M059J (cell line): ENCODE data around the gene TSPEAR. TPM values are rescaled to one million over a fixed set of nuclear protein-coding genes. Genes with fewer than 3 reads are reported as not detected.

Experiments used
- DNase-seq: peaks from one replicate; pipeline ENCODE4 v3.0.0-alpha.2; 2012; ENCODE audit warnings: low read depth
- total RNA-seq: library from RNA; depleted of rRNA; stranded (reverse); fragments of >200 nt; shearing (Covaris generic); gene quantifications from 2 replicates; pipeline ENCODE4 v1.2.3, GENCODE V29; 2014; rRNA removed

Gene TSPEAR
- total RNA-seq: not detected in 2 replicates

DNA sequence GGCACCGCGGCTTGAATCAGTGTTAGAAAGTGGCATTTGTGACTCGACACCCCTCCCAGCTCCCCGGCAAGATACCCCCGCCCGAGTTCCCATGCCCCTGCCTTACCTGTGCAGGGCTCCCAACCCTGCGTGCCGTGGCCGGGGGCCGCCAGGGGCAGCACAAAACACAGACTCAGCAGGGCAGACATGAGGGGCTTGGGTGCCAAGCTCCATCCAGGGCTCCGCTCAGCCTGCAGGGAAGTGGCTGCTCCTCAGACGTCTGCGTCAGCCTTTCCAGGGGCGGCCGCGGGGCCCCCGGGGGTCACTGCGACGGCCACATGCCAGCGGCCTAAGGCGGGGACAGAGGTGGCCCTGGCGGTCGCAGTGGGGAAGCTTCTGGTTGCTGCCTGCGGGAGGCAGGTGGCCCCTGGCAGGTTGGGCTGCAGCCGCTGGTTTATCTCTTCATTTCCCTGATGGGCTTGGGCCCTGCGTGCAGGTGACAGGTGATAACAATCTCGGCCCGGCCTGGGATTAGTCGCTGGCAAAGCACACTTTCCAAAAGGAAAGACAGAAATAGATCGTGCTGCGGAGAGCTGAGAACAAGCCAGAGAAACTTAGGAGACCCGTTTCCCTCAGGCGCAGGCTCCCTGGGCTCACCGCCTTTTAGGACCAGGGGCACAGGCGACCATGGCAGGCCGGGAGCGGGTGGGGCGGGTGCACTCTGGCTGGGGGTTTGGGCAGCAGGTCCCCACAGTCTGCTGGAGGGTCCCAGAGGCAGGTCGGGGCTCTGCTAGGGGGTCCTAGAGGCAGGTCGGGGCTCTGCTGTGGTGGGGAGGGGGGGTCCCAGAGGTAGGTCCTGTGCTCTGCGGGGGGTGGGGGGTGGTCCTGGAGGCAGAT is at the start of gene TSPEAR:
Gene TSPEAR, minus strand, starts transcription at position 246 of the 876 bp plus-strand sequence. Its CDS starts 58 bp downstream, at position 188.
- no peak for DNase-seq

DNA sequence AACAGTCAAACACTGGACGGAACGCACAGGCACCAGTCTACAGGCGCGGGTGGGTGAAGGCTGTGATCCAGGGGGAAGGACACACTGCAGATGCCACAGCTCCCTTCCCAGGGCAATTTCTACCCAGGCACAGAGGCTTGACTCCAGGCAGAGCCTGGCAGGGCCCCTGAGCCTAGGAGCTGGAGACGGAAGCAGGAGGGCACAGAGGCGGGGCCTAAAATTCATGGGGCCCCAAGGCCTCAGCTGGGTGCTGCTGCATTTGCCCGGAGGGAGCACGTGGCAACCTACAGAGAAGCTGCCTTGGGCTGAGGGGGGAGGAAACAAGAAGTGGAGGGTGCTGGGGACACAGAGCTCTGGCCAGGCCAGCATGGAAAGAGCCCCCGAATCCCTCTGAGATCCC is 49.0 kb upstream of the TSPEAR start:
- DNase-seq: no peak

DNA sequence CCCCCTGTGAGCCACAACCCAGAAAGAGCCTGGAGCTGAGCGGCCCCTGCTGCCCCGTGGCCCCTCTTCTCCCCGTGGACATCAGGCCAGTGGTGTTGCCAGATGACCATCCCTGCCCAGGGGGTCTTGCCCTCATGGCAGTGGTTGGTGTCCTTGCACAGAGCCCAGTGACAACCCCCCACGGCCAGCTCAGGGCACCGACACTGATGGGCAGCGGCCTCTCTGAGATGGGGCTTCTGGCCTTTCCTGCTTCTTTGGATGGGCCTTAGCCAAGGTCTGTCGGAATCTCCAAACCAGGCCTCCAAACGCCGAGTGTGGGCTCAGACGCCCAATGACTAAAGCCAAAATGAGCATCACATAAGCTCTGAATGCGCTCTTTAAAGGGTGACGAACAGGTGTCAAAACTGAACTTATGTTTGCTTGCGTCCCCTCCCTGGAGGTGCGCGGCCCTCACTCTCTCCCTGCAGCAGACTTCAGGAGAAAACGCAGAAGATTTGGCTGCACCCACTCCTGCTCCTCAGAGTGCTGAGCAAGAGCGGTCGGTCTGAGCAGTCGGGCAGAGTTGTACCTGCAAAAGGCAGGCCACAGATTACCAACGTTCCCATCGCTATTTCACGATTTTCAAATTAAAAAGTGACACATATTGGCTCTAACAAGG is 48.4 kb upstream of the TSPEAR start:
- no peak for DNase-seq

DNA sequence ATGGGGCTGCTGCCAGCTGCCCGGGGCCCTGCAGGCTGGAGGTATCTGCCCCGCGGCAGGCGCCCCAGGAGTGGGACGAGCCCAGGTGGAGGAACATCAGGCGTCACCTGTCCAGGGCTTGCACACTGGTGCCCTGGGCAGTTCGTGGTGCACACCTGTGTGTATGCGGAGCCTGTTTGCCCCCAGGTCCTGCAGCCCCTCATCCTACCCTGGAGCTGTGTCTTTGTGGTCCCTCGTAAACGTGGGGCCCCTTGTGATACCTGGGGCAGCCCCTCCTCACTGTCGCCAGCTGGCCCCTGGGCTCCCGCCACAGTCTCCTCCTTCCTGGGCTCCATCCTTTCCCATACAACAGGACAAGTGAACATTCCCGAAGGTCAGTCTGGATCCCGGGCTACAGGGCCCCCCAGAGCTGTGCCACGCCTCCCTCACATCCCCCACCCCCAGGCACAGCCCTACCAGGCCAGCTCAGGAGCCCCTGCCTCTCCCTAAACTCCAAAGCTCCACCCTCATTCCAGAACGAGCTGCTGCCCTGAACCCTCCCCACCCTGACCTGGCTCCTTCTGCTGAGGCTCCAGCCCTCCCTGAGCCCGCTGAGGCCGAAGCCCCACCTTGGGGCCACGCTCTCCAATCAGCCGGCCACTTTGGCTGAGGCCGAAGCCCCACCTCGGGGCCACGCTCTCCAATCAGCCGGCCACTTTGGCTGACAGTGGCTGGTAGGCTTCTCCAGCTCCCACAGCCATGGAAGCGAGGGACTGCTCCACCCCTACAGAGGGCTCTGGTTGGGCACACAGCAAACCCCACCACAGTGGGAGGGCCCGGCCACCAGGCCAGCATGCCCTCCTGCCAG is 47.6 kb upstream of the TSPEAR start:
- DNase-seq: no peak

DNA sequence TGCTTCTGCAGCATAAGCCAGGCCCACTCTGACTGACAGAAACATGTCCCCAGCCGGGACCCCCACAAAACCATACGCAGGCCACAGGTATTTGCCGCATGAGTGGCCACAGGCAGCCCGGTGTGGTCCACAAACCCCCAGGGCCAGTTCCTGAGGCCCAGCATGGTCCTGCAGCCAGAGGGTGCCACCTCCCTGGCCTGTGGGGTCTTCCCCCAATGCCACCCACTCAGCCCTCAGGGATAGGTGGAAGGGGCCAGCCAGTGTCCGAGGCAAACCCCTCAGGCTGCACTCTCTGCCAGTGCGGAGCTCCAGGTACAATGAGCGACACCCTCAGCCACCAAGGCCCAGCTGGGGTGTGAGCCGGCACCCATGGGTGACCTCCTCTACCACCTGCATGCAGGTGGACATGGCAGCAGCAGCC is 46.8 kb upstream of the TSPEAR start:
- no peak for DNase-seq

DNA sequence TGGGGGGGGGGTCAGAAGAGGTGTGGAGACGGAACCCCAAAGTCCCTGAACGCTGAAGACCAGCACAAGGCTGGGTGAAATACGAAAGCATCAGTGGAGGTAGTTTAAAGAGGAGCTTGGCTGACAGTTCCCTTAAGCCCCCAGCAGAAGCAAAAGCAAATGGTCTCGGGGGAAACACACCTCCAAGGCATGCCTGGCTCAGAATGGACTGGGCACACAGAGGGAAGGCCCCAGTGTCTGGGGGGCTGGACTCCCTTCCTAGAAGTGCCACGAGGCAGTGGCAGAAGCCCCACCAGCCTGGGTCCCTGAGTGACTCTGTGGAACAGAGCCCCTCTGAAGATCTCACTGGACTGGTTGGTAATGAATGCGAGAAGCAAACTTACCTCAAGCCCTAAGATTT is 46.4 kb upstream of the TSPEAR start:
- no peak for DNase-seq

DNA sequence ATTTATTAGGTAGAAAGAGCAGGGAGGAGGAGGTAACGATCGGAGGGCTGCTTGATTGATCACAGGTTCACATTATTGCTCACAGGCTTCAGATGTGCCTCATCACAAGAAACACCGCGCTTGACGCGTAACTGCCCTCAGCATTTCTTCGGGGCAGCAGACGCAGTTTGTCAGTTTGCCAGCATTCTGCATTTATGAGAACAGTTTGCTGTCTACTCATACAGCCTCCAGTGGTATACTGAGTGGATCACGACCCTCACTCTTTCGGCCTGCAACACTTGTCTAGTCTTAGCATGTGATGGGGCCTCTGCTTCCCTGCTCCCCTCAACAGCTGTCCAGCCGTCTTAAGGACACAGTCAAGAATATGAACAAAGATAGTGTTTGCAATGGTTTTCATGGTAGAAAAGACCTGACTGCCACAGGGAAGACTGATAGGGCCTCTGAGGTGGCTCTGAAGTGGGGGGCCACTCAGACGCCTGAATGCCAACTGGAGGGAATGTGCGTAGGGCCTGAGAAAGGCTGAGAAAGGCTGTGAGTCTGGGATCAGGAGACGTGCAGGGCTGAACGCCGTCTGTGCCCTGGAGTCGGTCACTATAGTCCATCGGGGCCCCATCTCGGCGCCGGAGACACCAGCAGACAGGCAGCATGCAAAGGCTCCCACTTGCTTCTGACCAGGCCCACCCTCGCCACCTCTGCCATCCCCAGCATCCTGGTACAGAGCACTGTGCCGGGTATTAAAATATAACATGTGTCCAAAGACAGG is 45.2 kb upstream of the TSPEAR start:
- DNase-seq: peak; percentile 29

DNA sequence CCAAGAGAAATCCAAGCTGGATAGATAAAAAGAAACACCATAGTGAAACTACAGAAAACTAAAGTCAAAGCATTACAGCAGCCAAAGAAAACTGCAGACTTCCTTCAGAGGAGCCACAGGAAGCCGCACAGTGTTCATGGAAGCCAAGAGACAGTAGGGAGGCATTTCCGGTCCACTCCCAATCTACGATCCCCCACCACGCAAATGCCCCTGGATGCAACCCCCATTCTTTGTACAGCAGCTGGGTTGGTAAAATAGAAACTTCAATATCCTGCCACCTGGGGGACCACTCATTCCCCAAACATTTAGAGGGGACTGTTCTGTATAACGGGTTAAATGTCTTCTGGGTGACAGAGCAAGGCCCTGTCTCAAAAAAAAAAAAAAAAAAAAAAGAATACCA is 43.9 kb upstream of the TSPEAR start:
- DNase-seq: no peak

DNA sequence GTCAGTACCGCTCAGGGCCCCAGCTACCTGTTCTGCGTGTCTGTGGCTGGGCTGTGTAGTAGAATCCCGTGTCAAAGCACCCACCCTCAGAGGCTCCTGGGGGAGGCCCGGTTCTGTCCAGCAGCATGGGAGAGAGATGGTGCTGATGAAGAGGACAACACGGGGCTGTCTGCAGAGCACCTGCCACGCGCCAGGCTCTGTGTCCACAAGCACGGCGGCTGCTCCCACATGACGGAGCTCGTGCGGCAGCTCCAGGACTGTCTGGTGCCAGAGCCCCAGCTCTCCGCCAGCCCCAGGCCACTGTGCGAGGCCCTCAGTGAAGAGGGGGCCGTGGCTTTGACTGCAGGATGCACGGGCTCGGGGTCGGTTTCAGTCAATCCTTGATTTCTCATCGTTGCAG is 42.0 kb upstream of the TSPEAR start:
- no peak for DNase-seq

DNA sequence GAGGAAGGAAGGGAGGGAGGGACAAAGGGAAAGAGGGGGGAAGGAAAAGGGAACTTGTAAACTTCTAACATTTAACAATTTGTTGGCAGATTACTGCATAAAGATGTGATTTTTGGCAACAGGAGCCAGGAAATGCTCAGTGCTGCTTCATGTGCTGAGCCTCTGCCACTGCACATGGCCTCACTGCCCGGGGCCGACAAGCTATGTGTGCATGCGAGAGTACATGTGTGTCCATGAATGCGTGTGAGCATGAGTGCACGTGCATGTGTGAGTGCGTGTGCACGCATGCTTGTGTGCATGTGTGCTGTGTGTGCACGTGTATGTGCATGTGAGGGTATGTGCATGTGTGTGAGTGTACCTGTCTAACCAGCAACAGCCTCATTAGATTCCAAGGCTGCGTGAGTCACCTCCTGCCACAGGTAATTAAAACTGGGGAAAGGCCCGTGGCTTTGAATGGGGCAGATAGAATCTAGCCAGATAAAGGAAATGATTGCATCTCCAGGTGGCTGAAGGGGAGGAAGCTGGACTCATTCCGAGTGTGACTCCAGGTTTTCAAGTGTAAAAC is 41.4 kb upstream of the TSPEAR start:
- DNase-seq: peak; percentile 44

DNA sequence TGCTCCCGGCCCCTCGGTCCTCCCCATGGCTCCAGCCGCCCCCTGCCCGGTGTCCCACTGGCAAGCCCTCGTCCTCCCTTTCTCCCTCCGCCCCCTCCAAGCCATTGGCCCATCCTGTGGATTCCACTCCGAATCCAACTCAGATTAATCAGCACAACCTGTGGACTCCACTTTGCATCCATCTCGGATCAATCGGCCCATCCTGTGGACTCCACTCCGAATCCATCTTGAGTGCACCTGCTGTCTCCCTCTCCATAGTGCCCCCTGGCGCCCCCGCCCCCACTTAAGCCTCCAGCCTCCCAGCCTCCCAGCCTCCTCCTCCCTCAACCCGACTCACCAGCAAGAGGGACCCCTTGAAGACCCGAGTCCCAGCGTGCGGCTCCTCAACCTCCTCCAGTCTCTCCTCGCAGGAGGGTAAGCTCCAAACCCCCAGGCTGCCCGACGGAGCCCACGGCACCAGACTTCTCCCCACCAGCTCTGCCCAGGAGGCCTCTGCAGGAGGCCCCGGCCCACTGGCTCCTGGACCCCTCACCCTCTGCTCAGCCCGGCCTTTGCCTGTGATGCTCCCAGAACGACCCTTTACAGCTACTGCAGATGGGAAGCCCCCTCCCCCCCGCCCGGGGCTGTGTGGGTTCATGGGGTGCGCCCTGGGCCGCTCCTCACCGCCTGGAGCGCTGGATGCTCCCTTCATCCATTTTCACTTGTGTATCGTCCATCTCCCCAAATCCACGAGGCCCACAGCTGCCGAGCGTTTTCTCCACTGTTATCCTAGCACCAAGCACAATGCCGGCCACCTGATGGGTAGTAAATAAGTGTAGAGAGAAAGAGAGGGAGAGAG is 40.6 kb upstream of the TSPEAR start:
- no peak for DNase-seq

DNA sequence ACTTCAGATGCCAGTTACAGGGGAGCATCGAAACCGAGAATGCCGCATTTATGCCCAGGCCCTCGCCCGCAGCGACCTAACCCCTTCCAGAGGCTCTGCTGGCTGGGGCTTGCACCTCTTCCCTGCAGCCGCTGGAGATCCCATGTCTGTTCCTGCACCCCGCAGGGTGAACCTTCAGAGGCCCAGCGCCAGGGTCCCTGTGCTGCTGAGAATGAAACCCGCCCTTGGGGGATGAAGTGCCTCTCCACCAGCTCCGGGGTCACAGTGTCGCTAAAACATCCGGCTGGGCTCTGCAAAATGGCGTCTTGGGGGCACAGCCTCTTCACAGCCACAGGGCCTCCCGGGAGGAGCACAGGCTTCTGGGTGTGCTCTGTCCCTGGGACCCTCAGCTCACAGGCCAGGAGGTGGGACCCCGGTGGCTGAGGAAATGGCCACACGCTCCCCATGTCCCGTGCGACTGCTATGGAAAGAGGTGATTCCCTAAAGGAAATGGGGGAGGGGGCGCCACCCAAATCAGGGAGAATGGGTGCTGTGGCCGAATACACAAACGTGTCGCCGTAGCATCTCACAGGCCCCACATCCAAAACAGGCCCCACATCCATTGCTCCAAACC is 39.9 kb upstream of the TSPEAR start:
- no peak for DNase-seq

DNA sequence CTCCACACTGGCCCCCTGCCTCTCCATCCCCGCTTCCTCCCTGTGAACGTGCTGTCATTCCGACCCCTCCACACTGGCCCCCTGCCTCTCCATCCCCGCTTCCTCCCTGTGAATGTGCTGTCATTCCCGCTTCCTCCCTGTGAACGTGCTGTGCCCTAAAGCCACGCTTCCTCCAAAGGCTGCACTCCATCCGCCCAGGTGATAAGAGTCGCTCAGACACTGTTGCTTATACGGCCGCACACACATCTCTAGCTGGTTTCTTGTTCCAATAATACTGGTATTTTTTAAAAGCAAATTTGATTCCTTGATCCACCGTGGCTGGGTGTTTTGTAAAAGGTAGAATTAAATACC is 39.3 kb upstream of the TSPEAR start:
- no peak for DNase-seq

DNA sequence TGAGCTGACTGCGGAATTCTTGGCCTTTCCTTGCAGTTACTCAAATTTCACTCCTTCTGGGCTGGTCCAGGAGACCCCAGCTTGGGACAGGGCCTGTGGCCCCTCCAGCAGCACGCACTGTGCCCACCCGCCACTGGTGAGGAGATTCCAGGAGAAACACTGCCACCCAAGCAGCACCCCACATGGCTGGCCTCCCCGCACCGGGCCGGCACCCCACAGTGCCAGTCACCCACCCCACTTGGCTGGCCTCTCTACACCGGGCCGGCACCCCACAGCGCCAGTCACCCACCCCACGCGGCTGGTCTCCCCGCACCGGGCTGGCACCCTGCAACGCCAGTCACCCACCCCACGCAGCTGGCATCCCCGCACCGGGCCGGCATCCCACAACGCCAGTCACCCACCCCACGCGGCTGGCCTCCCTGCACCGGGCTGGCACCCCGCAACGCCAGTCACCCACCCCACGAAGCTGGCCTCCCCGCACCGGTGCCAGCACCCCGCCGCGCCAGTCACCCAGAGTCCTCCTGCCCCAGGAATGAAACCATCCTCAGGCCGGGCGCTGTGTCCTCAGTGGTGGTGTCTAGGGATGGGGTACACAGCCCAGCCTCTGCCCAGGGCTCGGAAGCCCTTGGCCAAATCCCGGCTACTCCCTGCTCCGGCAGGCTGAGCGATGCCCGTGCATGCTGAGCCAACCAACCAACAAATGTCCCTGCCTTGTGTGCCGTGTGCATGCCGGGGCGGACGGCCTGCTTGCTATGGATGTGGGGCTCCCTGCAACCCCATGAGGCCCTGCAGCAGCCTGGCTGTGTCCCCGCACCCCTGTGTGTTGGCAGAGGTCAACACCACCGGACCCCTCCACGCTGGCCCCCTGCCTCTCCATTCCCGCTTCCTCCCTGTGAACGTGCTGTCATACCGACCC is 38.6 kb upstream of the TSPEAR start:
- no peak for DNase-seq

DNA sequence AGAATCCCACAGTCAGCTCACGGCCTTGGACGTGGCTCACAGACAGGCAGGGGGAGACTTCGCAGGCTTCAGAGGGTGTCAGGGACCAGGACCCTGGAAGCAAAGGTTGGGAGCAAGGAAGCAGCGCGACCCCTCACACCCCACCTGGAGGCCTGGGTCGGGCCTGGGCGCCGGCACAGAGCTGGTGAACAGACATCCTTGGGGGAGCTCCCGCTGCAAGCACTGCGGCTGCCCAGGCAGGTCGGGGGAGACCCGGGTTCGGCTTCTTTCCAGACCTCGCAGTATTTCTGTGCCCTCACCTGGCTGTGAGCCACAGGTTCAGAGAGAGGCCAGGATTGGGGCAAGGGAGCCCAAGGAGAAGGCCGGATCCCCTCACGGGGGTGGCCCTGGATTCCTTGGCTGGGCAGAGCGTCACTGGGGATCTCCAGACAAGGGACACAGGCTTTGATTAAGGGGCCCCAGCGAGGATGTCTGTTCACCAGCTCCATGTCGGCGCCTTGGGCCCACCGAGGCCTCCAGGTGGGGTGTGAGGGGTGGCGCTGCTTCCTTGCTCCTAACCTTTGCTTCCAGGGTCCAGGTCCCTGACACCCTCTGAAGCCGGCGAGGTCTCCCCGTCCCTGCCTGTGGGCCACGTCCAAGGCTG is 37.9 kb upstream of the TSPEAR start:
- no peak for DNase-seq

DNA sequence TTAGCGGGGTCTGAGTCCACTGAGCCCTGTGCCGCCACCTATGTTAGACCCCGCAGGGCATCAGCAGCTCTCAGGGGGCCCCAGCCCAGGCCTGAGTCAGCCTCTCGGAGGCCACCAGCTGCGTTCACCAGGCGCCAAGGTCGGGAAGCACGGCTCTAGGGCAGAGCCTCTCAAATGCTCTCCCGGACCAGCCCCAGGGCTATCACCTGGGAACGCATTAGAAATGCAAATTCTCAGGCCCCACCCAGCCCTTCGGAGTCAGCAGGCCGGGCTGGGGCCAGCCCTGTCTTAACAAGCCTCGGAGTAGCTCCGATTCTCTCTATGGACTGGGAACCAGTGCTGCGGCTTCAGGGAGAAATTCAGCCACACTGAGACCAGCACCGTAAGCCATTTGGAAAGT is 37.2 kb upstream of the TSPEAR start:
- no peak for DNase-seq

DNA sequence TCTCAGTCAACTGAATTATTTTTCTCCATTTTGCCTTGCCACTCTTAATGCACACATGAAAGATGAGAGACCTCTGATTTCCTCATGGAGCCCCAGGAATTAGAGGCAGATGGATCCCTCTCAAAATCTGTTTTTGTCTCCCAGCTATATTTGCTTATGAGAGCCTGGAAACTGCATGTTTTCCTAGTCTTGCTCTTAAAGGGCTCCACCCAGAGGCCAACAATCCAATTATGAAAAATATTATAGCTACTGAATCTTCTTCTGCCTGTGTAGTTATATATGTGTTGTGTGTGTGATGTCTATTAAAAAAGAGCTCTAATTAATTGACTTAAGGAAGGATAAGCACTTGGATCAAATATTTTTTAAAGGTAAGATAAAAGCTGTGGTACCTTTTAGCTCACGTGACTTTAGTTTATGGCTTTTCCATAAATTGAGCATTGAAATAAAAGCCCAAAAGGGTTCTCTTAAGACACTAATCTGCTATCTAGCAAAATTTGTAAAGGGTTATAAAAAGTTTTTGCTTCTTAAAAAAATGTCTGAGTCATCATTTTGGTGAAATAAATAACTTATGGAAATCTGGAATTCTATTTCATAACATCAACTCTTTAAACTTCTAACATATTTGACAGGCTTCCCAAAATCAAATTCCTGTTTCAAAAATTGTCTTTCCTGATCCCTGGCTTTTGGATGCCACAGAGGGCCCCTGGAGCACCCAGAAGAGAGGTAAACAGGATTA is 31.2 kb upstream of the TSPEAR start:
- no peak for DNase-seq

DNA sequence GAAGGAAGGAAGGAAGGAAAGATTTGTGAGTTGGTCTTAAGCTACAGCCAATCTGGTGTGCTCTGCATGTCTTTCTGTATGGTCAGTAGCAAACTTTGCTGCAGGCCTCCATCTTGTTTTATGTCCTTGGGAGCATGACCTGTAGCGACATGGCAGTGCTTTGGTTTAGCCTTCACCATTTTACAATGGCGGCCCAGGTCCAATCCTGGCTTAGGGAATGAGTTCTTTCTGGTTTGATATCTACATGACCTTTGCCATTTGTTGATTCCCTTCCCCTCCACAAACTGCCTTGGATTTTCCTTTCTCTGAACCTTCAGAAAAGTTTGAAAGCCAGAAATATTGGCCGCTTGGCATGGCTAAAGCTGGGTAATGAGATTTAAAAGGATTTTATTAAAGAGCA is 30.5 kb upstream of the TSPEAR start:
- DNase-seq: no peak
